ENCODE results near the gene MMP24. TPM values are rescaled to one million over a fixed set of nuclear protein-coding genes. Genes with fewer than 3 reads are reported as not detected.
A peak's percentile ranks its signal among the peaks of the same experiment; 100 is the strongest.

The MMP24 gene
- total and polyA plus RNA-seq, 7 experiments from 2014 or later, result 0.07 to 0.08 TPM; not detected in 5

DNA sequence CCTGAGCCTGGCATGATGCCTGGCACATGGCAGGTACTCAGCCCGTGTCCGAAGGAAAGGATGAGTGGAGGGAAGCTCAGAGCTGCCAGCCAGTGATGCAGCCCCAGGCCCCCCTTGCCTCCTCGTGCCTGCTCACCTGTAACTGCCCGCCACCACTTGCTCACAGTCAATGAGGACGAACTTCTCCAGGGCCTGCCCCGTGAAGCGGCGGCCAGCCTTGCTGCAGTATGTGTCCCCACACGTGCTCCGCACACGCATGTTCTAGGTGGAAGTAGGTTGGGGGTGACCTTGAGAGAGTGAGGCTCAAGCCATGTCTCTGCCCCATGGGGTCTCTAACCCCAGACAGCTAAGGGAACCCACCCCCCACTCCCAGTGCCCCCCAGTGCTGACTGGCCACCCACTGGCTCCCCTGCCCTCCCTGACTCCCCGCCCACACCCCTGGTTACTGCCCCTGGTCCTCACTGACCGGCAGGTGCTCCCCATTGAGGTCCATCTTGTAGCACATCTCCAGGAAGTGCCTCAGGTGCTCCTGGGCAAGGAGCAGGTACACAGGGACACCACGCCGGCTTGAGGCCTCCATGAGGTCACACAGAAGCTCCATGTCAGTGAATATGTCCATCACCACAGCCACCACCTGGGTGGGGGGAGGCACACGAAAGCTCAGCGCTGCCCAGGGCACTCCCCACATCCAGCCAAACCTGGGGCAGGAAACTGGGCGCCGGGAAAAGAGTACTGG lies 62.0 kb downstream of the MMP24 start:
- no peaks in the 10 kb centered on the region for H3K27me3 ChIP-seq (ENCODE audit: control insufficient read depth in 2 of 2, insufficient read depth in 2 of 2, low read length in 2 of 2)
- no peaks in the 10 kb centered on the region for H3K36me3 ChIP-seq (ENCODE audit: control insufficient read depth in 2 of 3, insufficient read depth in 3 of 3, low read length in 3 of 3)
- no peak overlapping the region for H3K4me3 ChIP-seq (ENCODE audit: low read length)
- Mint-ChIP-seq H3K9me3 (peaks cover 0 to under 1% (median 0%) of the 10 kb centered on the region in 11 donors), H3K27me3 (peaks cover 0 to 5% (median 0%) of the 10 kb centered on the region in 5 donors), H3K4me3 (no peak overlapping the region), H3K4me1 (peaks cover 9 to 21% (median 17%) of the 10 kb centered on the region in 7 donors), H3K36me3 (no peaks in the 10 kb centered on the region), H3K27ac (peak overlapping the region in 1 of 9 donors; percentile 21)
- intact Hi-C loops (cut with micrococcal nuclease), result no loop called here
- ATAC-seq (no peak), DNase-seq (no peak)
- ChIA-PET POLR2A (interaction anchor here (1.8 kb wide), 1 partner anchor 11 kb away, joined by 7 read pairs; the partner anchor contains the start of gene MMP24OS), CTCF (interaction anchor here (0.6 to 0.7 kb wide), 3 partner anchors 57 to 666 kb away, joined by 3 read pairs; no protein-coding TSS in a partner anchor)
- peaks cover 4% of the 10 kb centered on the region in 2 donors for H3K4me1 ChIP-seq (ENCODE audit: control insufficient read depth in 2 of 2, insufficient read depth in 2 of 2, low read length in 2 of 2)
- H3K27ac ChIP-seq (ENCODE audit: low read depth, low read length), result no peak overlapping the region
- H3K9me3 ChIP-seq (ENCODE audit: control insufficient read depth in 2 of 3, low read length in 3 of 3), result no peaks in the 10 kb centered on the region

DNA sequence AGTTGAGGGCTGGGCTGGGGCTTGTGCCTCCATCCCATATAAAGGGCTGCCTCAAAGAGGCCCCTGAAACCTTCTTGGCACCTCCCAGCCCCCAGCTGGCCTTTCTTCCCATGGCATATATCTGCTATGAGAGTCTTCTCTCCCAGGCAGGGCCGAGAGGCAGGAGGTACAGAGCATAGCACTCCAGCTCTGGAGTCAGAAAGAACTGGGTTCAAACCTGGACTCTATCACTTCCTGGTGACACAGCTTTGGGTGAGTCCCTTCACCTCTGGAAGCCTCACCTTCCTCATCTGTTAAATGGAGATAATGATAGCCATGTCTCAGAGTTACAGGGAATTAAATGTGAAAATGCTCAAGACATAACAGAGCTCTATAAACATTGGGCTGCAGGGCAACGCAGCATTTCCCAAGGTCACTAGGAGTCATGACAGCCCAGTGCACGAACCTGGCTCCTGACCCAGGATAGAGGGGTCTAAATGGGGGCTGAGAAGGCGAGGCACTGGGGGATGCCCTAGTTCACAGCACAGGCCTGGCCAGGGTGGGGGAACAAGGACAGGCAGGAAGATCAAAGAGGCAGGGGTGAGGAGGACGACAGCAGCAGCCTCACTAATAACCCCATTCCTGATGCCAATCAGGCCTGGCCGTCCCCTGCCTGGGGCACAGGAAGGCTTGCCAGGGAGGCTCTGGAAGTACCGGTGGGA lies 63.8 kb downstream of the MMP24 start:
- Histone ChIP-seq H3K4me1 (ENCODE audit: control insufficient read depth in 2 of 2, insufficient read depth in 2 of 2, low read length in 2 of 2) (no peaks in the 10 kb centered on the region), H3K27me3 (ENCODE audit: control insufficient read depth in 2 of 2, insufficient read depth in 2 of 2, low read length in 2 of 2) (no peaks in the 10 kb centered on the region), H3K36me3 (ENCODE audit: control insufficient read depth in 2 of 3, insufficient read depth in 3 of 3, low read length in 3 of 3) (no peaks in the 10 kb centered on the region), H3K27ac (ENCODE audit: low read depth, low read length) (no peak overlapping the region), H3K4me3 (ENCODE audit: low read length) (no peak overlapping the region), H3K9me3 (ENCODE audit: control insufficient read depth in 2 of 3, low read length in 3 of 3) (no peaks in the 10 kb centered on the region)
- Mint-ChIP-seq H3K9me3 (peaks cover 0 to 2% (median 0%) of the 10 kb centered on the region in 11 donors), H3K4me1 (peaks cover 0 to 11% (median 5%) of the 10 kb centered on the region in 7 donors), H3K27ac (no peak overlapping the region), H3K4me3 (no peak overlapping the region), H3K27me3 (peaks cover 0 to 5% (median 2%) of the 10 kb centered on the region in 5 donors), H3K36me3 (no peaks in the 10 kb centered on the region)
- DNase-seq (no peak), ATAC-seq (no peak)
- POLR2A ChIA-PET, result interaction anchor here (0.6 kb wide), 1 partner anchor 26 kb away, joined by 3 read pairs; no protein-coding TSS in a partner anchor
- CTCF ChIA-PET, result no interaction called here
- intact Hi-C loops (cut with micrococcal nuclease), result no loop called here

DNA sequence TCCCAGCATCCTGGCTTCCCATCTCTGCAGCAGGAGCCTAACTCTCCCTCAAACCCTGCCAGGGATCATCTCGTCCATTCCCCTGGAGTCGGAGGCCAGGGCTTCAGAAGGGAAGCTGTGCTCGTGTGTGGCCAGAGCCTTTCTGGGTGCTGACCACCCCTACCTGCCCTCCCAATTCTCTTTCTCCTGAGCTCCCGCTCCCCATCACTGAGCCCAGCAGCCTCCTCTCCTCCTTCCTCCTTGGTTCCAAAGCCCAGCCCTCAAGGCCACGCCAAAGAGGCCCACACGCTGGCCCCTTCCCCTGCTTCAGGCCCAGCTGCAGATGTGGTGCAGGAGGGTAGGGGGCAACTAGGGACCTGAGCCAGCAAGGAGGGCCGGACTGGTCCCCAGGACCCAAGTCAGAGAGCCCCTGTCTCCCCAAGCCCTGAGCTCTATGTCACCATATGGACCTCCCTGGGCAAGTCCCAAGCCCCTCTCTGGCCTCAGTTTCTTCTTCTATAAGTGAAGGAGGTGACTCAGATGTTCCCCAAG lies 64.5 kb downstream of the MMP24 start:
- peaks cover 0 to 8% (median 4%) of the 10 kb centered on the region in 5 donors for H3K27me3 Mint-ChIP-seq
- no peak overlapping the region for H3K27ac ChIP-seq (ENCODE audit: low read depth, low read length)
- intact Hi-C loops (cut with micrococcal nuclease), result no loop called here
- ATAC-seq (no peak), DNase-seq (no peak)
- H3K27me3 ChIP-seq (ENCODE audit: control insufficient read depth in 2 of 2, insufficient read depth in 2 of 2, low read length in 2 of 2), result no peaks in the 10 kb centered on the region
- no peak overlapping the region for H3K27ac Mint-ChIP-seq
- peaks cover 0 to 3% (median 0%) of the 10 kb centered on the region in 11 donors for H3K9me3 Mint-ChIP-seq
- H3K9me3 ChIP-seq (ENCODE audit: control insufficient read depth in 2 of 3, low read length in 3 of 3), result no peaks in the 10 kb centered on the region
- H3K4me1 Mint-ChIP-seq, result peaks cover 0 to 7% (median 2%) of the 10 kb centered on the region in 7 donors
- CTCF ChIA-PET, result no interaction called here
- H3K4me1 ChIP-seq (ENCODE audit: control insufficient read depth in 2 of 2, insufficient read depth in 2 of 2, low read length in 2 of 2), result no peaks in the 10 kb centered on the region
- H3K4me3 ChIP-seq (ENCODE audit: low read length), result no peak overlapping the region
- POLR2A ChIA-PET, result no interaction called here
- no peak overlapping the region for H3K4me3 Mint-ChIP-seq
- H3K36me3 Mint-ChIP-seq, result no peaks in the 10 kb centered on the region
- no peaks in the 10 kb centered on the region for H3K36me3 ChIP-seq (ENCODE audit: control insufficient read depth in 2 of 3, insufficient read depth in 3 of 3, low read length in 3 of 3)

DNA sequence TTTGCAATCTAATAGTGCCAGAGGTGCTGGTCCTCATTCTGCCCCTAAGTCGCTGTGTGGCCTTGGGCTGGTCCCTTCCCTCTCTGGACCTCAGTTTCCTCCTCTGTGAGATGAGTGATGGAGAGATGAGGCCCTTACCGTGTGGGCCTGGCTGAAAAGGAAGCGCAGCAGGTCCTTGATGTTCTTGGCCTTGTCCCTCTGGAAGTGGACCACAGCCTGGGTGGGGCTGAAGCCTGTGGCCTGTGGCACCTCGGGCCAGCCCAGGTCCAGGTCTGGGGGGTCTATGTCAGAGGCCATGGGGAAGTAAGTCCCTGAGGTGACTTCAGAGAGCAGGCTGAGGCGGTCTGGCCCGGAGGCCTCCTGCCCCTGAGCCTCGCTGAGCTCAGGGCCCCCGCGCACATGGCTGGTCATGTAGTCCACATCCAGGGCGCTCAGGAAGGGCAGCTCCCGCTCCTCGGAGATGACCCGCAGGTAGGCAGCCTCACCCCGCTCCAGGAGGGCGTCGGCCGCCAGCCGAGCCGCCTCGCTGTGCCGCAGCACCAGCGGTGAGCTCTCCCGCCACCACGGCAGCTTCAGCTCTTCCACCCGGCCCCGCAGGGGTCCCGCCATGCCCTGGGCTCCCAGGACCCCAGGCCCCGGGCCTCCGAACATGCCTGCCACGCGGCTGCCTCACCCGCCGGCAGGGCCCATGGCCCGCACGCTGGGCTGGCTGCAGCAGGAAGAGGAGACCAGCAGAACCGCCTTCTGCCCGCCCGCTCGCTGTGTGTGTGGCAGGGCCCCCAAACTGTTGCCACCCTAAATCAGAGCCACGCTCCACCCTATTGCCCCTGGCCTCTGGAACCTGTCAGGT lies 65.4 kb downstream of the MMP24 start, which contains the start of gene FAM83C:
Gene FAM83C, minus strand, starts transcription at position 772 of the 850 bp plus-strand sequence. Its CDS starts 121 bp downstream, at position 651.
- no peak for DNase-seq
- intact Hi-C loops (cut with micrococcal nuclease), result no loop called here

DNA sequence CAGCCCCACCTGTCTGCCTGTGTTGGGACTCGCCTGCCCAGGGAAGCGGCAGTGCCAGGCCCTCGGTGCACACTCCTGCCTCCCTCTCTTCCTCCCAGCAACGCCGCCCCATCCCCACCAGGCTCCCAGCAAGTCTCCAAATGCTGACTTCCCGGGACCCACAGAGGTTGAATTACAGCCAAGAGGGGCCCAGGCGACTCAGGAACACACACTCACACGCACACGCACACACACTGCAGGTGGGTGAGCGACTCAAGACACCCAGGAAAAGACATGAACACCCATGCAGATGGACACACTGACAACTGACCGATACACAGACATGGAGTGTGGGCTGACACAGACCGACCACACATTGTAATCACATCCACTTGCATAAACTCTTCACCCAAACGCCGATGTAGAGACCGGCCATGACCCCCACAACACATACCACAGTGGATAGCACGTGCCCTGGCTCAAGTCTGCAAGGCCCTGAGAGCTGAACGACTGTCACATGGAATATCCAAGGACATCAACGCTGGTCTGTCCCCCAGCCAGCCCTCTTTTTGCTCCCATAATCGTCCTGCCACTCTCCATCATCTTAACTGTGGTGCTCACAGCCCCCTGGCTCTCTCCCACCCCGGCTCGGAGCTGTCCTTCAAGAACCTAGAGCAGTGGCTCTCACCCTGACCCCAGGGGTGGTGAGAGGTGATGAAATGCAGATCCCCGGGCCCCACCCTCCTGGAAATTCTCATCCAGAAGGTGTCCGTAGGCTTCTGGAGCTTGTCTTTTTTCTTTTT lies 66.2 kb downstream of the MMP24 start:
- Mint-ChIP-seq H3K9me3 (peaks cover 0 to 3% (median 0%) of the 10 kb centered on the region in 11 donors), H3K4me1 (peaks cover 0 to 5% (median 0%) of the 10 kb centered on the region in 7 donors), H3K36me3 (no peaks in the 10 kb centered on the region), H3K27me3 (peaks cover 0 to 8% (median 4%) of the 10 kb centered on the region in 5 donors), H3K4me3 (no peak overlapping the region), H3K27ac (no peak overlapping the region)
- no peak overlapping the region for H3K27ac ChIP-seq (ENCODE audit: low read depth, low read length)
- no peaks in the 10 kb centered on the region for H3K9me3 ChIP-seq (ENCODE audit: control insufficient read depth in 2 of 3, low read length in 3 of 3)
- ATAC-seq (no peak), DNase-seq (no peak)
- no peaks in the 10 kb centered on the region for H3K27me3 ChIP-seq (ENCODE audit: control insufficient read depth in 2 of 2, insufficient read depth in 2 of 2, low read length in 2 of 2)
- ChIA-PET CTCF (interaction anchor here (0.9 kb wide), 1 partner anchor 11 kb away, joined by 3 read pairs; no protein-coding TSS in a partner anchor), POLR2A (interaction anchor here (1.2 kb wide), 1 partner anchor 8 kb away, joined by 6 read pairs; the partner anchor contains the start of gene EIF6)
- H3K4me3 ChIP-seq (ENCODE audit: low read length), result no peak overlapping the region
- no peaks in the 10 kb centered on the region for H3K4me1 ChIP-seq (ENCODE audit: control insufficient read depth in 2 of 2, insufficient read depth in 2 of 2, low read length in 2 of 2)
- H3K36me3 ChIP-seq (ENCODE audit: control insufficient read depth in 2 of 3, insufficient read depth in 3 of 3, low read length in 3 of 3), result no peaks in the 10 kb centered on the region
- intact Hi-C loops (cut with micrococcal nuclease), result no loop called here

More for the DNA sequence above, 65.4 kb downstream of the MMP24 start, which contains the start of gene FAM83C:
- no peak within 1 kb of the TSS for H3K4me3 Mint-ChIP-seq
- peaks cover 0 to 8% (median 4%) of the 10 kb centered on the region in 5 donors for H3K27me3 Mint-ChIP-seq
- Histone ChIP-seq H3K27ac (ENCODE audit: low read depth, low read length) (no peak within 1 kb of the TSS), H3K27me3 (ENCODE audit: control insufficient read depth in 2 of 2, insufficient read depth in 2 of 2, low read length in 2 of 2) (no peaks in the 10 kb centered on the region), H3K36me3 (ENCODE audit: control insufficient read depth in 2 of 3, insufficient read depth in 3 of 3, low read length in 3 of 3) (no peaks in the 10 kb centered on the region), H3K4me1 (ENCODE audit: control insufficient read depth in 2 of 2, insufficient read depth in 2 of 2, low read length in 2 of 2) (no peaks in the 10 kb centered on the region), H3K4me3 (ENCODE audit: low read length) (no peak within 1 kb of the TSS), H3K9me3 (ENCODE audit: control insufficient read depth in 2 of 3, low read length in 3 of 3) (no peaks in the 10 kb centered on the region)
- H3K4me1 Mint-ChIP-seq, result peaks cover 0 to 5% (median 0%) of the 10 kb centered on the region in 7 donors
- no peaks in the 10 kb centered on the region for H3K36me3 Mint-ChIP-seq
- peaks cover 0 to 3% (median 0%) of the 10 kb centered on the region in 11 donors for H3K9me3 Mint-ChIP-seq
- CTCF ChIA-PET, result no interaction called here
- no peak for ATAC-seq
- POLR2A ChIA-PET, result no interaction called here
- H3K27ac Mint-ChIP-seq, result no peak within 1 kb of the TSS
